ENCODE measurements around the gene USP35.

- no peak for TF ChIP-seq CTCF (conservative IDR thresholded peaks at IDR 0.05 in 1 of 2, IDR thresholded peaks at IDR 0.05 in 1 of 2; ENCODE audit: extremely low read depth in 1 of 2, insufficient read depth in 1 of 2, low read depth in 1 of 2, low read length in 2 of 2)
- no peak for TF ChIP-seq EZH2 (IDR thresholded peaks at IDR 0.05; ENCODE audit: borderline replicate concordance, low read length)
Observed at GRCh38 chr11:78209478-78209877, 20.8 kb downstream of the USP35 start.
